Stimulated activated CD4-positive, alpha-beta T cell treated with anti-CD3 and anti-CD28 coated beads, Interleukin-1b, Interleukin-23, amount 100 ng/mL, for 48 hours (primary cell): ENCODE results near the gene ZSCAN23.
"Not testable (repeated sequence)": the region's sequence is repeated elsewhere in the genome, so short reads cannot be mapped to it uniquely, and the experiment has no call there.

Experiments
- DNase-seq: peaks from one replicate; pipeline ENCODE4 v3.0.0-alpha.2; 2020

ZSCAN23 gene

DNA sequence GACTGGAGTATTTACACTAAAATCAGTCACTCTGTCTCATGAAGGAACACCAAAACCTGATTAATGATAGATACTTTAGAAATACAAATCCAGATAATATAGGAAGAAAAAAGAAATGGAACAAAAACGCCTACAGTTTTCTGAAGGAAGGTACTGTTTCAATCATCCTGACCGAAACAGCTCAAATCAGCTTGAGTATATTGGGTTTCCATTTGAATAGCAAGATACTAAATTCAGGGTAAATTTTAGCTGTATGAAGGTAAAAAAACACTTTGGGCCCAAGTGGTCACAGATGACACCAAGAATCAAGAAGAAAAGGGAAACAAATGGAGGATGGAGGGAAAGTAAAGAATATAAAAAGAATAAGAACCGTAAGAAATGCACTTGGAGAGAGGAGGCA, 6.9 kb downstream of the ZSCAN23 start:
- DNase-seq, result no peak

- DNase-seq, result no peak
Observed at GRCh38 chr6:28433119-28433518, 10.2 kb downstream of the ZSCAN23 start.

GRCh38 chr6:28429781-28430180, 13.5 kb downstream of the ZSCAN23 start:
- no peak for DNase-seq

DNA sequence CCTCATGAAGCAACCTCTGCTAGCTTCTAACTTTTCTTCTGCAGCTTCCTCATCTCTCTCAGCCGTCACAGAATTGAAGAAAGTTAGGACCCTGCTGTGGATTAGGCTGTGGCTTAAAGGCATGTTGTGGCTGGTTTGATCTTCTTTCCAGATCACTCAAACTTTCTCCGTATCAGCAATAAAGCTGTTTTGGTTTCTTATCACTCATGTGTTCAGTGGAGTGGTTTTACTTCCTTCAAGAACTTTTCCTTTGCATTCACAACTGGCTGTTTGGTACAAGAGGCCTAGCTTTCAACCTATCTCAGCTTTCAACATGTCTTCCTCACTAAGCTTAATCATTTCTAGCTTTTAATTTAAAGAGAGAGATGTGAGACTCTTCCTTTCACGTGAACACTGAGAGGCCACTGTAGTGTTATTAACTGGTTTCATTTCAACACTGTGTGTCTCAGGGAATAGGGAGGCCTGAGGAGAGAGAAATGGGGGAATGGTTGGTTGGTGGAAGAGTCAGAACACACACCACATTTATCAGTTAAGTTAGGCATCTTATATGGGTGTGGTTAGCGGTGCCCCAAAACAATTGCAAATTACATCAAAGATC, 17.2 kb downstream of the ZSCAN23 start:
- DNase-seq, result no peak

- no peak for DNase-seq
Observed at GRCh38 chr6:28424163-28424562, 19.1 kb downstream of the ZSCAN23 start.

DNA sequence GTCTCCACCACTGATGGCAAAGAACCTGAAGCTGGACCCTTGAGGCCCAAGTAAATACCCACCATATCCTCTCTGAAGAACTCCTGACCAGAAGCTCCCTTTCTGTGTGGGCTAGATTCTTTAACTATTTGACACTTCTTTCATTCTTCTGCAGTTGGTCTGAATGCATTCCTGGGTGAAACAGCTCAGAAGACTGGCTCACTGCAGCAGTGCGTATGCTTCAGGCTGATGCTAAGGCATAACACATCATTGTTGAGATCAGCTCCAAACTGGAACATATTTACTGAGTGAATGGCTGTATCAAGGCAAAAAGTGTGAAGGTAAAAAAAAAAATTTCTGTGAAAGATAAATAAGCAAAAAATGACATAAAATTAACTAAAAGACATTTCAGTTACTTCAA, 19.7 kb downstream of the ZSCAN23 start:
- no peak for DNase-seq

GRCh38 chr6:28413681-28414080, 29.6 kb downstream of the ZSCAN23 start:
- no peak for DNase-seq

DNA sequence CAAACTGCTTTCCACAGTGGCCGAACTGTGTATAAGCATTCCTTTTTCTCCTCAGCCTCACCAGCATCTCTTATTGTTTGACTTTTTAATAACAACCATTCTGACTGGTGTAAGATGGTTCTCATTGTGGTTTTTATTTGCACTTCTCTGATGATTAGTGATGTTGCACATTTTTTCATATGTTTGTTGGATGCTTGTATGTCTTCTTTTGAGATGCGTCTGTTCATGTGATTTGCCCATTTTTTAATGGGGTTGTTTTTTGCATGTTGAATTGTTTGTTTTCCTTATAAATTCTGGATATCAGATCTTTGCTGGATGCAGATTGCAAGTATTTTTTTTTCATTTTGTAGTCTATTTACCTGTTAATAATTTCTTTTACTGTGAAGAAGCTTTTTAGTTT, 32.5 kb downstream of the ZSCAN23 start:
- DNase-seq, result no peak

DNA sequence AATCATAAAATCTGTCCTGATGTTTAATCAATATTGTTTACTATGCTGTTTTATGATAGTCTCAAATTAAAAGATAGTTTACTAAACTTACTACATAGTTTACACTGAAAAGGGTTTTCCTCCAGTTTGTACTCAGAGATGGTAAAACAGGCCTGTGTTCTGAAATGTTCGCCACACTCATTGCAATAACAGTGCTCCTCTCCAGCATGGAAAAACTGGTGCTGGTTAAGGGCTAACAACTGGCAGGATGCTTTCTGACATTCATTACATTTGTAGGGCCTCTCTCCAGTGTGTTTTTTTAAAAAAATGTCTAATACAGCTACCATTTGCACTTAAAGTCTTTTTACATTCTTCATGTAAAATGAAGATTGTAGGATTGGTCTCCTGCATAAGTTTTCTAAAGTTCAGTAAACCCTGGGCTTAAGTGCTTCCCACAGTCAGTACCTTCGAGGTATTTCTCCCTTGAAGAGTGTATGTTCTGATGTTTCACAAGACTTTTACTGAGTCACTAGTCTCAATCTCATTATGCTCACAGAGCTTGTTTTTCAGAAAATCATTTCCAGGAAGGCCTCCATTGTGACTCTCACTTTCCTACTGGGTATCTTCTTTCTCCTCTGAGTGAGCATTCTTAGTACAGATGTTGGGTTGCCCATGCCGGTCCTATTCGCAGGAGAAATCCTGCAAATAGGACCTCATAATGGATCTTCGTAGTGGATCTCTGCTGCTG, 35.1 kb downstream of the ZSCAN23 start:
- no peak for DNase-seq

- no peak for DNase-seq
Observed at GRCh38 chr6:28407401-28407800, 35.9 kb downstream of the ZSCAN23 start.

GRCh38 chr6:28403923-28404322, 39.4 kb downstream of the ZSCAN23 start:
- not testable (repeated sequence) for DNase-seq

DNA sequence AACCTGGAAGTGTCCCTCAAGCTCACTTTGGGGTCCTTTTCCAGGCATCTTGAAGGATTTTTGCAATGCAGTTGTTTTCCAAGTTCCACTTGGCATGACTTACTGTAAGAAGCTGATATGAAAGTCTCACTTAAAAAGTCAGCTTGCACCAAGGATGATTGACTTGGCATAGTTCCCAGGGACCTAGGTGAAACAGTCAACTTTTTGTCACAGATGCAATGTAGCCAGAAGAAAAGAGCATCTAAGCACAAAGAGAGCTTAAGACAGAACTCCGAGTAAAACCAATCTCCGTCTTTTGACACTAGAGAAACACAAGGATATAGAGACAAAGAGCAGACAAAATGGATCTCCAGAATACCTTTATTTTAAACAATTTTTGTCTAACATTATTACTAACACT, 41.1 kb downstream of the ZSCAN23 start:
- no peak for DNase-seq

- no peak for DNase-seq
Observed at GRCh38 chr6:28401172-28401571, 42.1 kb downstream of the ZSCAN23 start.

DNA sequence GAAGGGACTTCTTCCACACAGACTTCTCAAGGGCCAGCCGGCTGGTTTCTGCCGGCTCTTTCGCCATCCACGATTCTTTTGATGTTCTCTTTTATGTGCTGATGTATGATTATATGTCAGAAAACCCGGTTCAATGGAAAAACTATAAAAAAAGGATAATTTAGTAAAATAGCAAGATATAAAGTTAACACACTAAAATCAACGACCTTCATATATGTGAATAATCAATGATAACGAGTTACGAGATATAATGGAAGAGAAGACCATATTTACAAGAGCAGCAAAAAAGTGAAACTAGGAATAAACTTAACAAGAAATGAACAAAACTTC, 43.2 kb downstream of the ZSCAN23 start:
- no peak for DNase-seq

DNA sequence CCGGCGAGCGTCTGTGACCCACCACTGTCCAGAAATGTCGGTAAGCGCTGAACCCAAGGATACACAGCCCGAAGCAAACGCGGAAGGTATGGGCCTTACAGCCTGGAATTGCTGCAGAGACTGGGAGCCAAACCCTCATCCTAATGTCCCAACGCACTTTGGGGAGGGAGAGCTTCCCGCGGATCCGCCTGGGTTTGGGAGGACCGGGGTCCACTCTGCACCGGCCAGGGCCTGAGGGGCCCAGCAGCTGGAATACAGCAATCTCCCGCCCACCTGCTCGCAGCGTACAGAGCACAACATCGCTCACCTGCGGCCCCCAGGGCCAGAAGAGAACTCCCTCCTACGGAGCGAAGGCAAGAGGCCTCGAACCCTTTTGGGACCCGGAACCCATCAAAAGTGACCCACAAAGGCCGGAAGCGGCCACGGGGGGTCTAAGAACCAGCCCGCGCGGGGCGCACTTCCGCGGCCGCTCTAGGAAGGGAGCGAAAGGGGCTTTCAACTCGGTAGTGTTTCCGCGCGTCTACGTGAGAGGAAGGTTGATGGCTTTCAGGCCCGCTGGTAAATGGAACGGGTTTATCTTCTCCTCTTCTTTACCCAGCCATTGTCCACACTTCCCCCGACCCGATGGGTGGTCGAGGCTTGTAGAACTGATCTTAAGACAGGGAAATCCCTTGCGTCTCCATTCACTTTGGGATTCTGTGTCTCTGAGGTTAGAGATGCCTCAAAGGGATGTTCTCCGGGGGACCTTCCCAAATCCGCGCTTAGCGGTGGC, 43.8 kb downstream of the ZSCAN23 start, which contains the start of gene ZSCAN12:
TSS of gene ZSCAN12 (minus strand) at position 398 of the 772 bp plus-strand sequence. CDS start 1,342 bp downstream, outside the sequence.
- DNase-seq, result peak; percentile 89

DNA sequence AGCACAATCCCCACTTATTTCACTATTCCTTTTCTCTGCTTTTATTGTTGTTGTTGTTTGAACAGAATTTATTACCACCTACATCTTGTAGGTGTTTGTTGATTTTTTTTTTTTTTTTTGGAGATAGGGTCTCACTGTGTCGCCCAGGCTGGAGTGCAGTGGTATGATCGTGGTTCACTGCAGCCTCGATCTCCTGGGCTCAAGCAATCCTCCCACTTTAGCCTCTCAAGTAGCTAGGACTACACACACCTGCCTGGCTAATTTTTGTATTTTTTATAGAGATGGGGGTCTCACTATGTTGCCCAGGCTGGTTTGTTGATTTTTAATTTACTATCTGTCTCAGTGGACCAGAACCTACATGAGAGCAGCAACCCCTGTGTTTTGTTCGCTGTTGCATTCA, 47.4 kb downstream of the ZSCAN23 start:
- no peak for DNase-seq

- no peak for DNase-seq
Observed at GRCh38 chr6:28393912-28394662, 49.2 kb downstream of the ZSCAN23 start.

DNA sequence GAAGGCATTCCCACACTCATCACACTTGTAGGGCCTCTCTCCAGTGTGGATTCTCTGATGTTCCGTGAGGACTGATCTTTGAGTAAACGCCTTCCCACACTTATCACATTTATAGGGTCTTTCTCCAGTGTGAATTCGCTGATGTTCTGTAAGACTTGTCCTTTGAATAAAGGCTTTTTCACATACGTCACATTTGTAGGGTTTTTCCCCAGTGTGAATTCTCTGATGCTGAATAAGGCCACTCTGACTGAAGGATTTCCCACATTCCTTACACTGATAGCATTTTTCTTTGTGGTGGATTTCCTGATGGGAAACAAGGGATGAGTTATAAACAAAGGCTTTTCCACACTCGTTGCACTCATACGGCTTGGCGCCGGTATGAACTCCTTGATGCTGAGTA, 52.6 kb downstream of the ZSCAN23 start:
- DNase-seq, result no peak

GRCh38 chr6:28384143-28384533, 59.2 kb downstream of the ZSCAN23 start:
- no peak for DNase-seq

- peak; percentile 49 for DNase-seq
Observed at GRCh38 chr6:28383235-28384142, 59.8 kb downstream of the ZSCAN23 start.
